RWPE1 (cell line): ENCODE measurements around the gene BSCL2.
"Not testable (repeated sequence)": the region's sequence is repeated elsewhere in the genome, so short reads cannot be mapped to it uniquely, and the experiment has no call there.

ENCODE experiments used
- CTCF ChIA-PET: fragments of 350-600 bp; sonication (Branson Sonifier 250); formaldehyde crosslinking; extraction: SDS; loops from one replicate; lab custom pipeline; 2021; lab: Yijun Ruan, JAX
- POLR2A ChIA-PET: fragments of 400-600 bp; formaldehyde crosslinking; extraction: SDS; loops from one replicate; lab custom pipeline; 2020; ENCODE audit warnings: antibody characterized with exemption; ENCODE audit not compliant: low non-redundant PET; lab: Yijun Ruan, JAX
- DNase-seq: peaks from one replicate; pipeline ENCODE4 v3.0.0; 2012; ENCODE audit warnings: low spot score
- H3K27ac ChIP-seq: fragments of 450-650 bp; 2 replicates; pipeline ENCODE4 v1.5.1; 2017
- TF ChIP-seq, protein P1 (sequence below): fragments of 450-650 bp; conservative IDR thresholded peaks from 2 replicates; pipeline ENCODE4 v1.5.1; 2017; ENCODE audit warnings: low read depth, mild to moderate bottlenecking

BSCL2 gene

GRCh38 chr11:62654297-62654696, 52.9 kb downstream of the BSCL2 start:
- DNase-seq = no peak
- H3K27ac ChIP-seq = peak overlapping the region; percentile 91
- ChIA-PET POLR2A (interaction anchor here (0.6 to 2.4 kb wide), 3 partner anchors 11 to 73 kb away, joined by 4 to 16 read pairs (median 4); partner anchors contain the start of genes C11orf98 and CSKMT), CTCF (interaction anchor here (1.0 kb wide), 1 partner anchor 10 kb away, joined by 5 read pairs; the partner anchor contains the start of genes C11orf98 and CSKMT)
- TF ChIP-seq, protein P1, sequence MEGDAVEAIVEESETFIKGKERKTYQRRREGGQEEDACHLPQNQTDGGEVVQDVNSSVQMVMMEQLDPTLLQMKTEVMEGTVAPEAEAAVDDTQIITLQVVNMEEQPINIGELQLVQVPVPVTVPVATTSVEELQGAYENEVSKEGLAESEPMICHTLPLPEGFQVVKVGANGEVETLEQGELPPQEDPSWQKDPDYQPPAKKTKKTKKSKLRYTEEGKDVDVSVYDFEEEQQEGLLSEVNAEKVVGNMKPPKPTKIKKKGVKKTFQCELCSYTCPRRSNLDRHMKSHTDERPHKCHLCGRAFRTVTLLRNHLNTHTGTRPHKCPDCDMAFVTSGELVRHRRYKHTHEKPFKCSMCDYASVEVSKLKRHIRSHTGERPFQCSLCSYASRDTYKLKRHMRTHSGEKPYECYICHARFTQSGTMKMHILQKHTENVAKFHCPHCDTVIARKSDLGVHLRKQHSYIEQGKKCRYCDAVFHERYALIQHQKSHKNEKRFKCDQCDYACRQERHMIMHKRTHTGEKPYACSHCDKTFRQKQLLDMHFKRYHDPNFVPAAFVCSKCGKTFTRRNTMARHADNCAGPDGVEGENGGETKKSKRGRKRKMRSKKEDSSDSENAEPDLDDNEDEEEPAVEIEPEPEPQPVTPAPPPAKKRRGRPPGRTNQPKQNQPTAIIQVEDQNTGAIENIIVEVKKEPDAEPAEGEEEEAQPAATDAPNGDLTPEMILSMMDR = no peak

- DNase-seq = no peak
- ChIA-PET CTCF (interaction anchor here (0.7 kb wide), 1 partner anchor 12 kb away, joined by 3 read pairs; no protein-coding TSS in a partner anchor), POLR2A (interaction anchor here (0.9 to 1.4 kb wide), 3 partner anchors 8 to 61 kb away, joined by 3 to 15 read pairs (median 5); partner anchors contain the start of genes C11orf98, CSKMT and TUT1)
- H3K27ac ChIP-seq = peak overlapping the region; percentile 91
- TF ChIP-seq, protein P1 = no peak
These were observed 54.8 kb downstream of the BSCL2 start for GRCh38 chr11:62652161-62653006.

- POLR2A ChIA-PET, CTCF ChIA-PET, DNase-seq: not testable (repeated sequence)
- peak overlapping the region; percentile 87 for H3K27ac ChIP-seq
These were observed 56.9 kb downstream of the BSCL2 start for GRCh38 chr11:62650283-62650682.

GRCh38 chr11:62649486-62649885, 57.7 kb downstream of the BSCL2 start:
- DNase-seq = no peak
- ChIA-PET POLR2A (no interaction called here), CTCF (interaction anchor here (0.6 kb wide), 1 partner anchor 38 kb away, joined by 3 read pairs; no protein-coding TSS in a partner anchor)
- H3K27ac ChIP-seq = peak overlapping the region; percentile 87
- TF ChIP-seq, protein P1 = no peak

DNA sequence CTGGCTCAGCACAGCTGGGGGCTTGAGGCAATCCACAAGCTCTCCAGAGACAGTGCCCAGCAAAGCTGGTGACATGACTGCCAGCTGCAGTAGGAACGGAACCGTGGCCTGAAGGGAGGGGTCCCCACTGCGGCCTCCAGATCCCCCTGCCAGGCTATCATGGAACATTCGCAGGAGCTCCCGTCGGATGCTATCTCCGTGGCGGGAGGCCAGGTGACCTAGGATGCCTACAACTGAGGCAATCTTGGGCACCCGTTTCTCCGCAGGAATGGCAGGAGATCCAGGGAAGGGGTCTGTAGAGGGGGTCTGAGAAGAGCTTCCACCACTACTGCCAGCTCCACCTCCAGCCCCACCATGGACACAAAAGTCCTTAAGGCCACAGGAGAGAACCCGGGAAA, 58.3 kb downstream of the BSCL2 start:
- peak overlapping the region; percentile 87 for H3K27ac ChIP-seq
- ChIA-PET POLR2A (no interaction called here), CTCF (no interaction called here)
- TF ChIP-seq, protein P1 = no peak
- no peak for DNase-seq

DNA sequence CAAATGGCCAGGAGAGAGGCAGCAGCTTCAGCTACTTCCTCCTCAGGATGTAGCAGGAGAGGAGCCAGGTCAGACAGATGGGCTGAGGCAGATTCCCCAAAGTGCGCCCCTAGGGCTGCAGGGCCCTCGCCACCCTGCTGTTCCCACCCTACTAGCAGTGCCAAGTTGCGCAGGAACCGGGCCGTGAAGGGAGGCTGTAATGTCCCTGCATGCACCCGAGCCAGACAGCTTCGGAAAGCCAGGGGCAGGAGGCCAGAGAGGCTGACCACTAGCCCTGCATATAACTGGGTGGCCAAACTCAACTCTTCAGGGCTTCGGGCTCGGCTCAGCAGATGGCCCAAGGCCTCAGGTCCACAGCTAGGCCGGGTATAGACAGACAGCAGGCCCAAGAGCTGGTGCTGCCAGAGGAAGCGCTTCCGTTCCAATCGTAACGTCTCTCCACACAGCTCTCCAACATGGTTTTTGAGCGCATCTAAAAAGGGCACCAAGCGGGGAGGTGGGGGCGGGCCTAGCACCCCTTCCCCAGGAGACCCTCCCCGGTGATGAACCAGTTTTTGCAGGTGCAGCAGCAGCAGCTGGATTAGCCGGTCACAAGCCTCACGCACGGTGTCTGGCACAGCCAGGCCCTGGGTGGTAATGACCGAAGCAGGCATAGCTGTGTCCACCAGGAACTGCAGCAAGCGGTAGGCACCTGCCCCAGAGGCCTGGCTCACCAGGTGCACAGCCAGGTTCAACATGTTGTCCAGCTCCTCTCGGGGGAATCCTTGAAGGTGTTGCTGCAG, 58.8 kb downstream of the BSCL2 start:
- TF ChIP-seq, protein P1 = no peak
- no peak for DNase-seq
- peak overlapping the region; percentile 87 for H3K27ac ChIP-seq
- POLR2A ChIA-PET = interaction anchor here (0.6 kb wide), 1 partner anchor 27 kb away, joined by 12 read pairs; no protein-coding TSS in a partner anchor
- CTCF ChIA-PET = interaction anchor here (0.9 kb wide), 1 partner anchor 36 kb away, joined by 3 read pairs; no protein-coding TSS in a partner anchor
